Endodermal cell (in vitro differentiated cells): ENCODE measurements around the gene NOG. TPM values are rescaled to one million over a fixed set of nuclear protein-coding genes. Genes with fewer than 3 reads are reported as not detected.
A peak's percentile ranks its signal among the peaks of the same experiment; 100 is the strongest.

Source experiments
- DNase-seq: peaks from one replicate; pipeline ENCODE4 v3.0.0-alpha.2; 2017
- H3K27ac ChIP-seq: 2 replicates; pipeline ENCODE4 v1.5.1; 2013; ENCODE audit warnings: mild to moderate bottlenecking, low read depth, low read length, moderate library complexity
- H3K27me3 ChIP-seq: 2 replicates; pipeline ENCODE4 v1.6.1; 2013; ENCODE audit warnings: mild to moderate bottlenecking, low read length, moderate library complexity; ENCODE audit not compliant: insufficient read depth, control insufficient read depth, poor library complexity, severe bottlenecking
- H3K36me3 ChIP-seq: 2 replicates; pipeline ENCODE4 v1.7.0; 2013; ENCODE audit warnings: mild to moderate bottlenecking, low read length, moderate library complexity; ENCODE audit not compliant: control insufficient read depth, insufficient read depth
- H3K4me1 ChIP-seq: one replicate; pipeline ENCODE4 v1.7.0; 2013; ENCODE audit warnings: low read length; ENCODE audit not compliant: control insufficient read depth, insufficient read depth
- H3K4me3 ChIP-seq: 2 replicates; pipeline ENCODE4 v1.5.1; 2013; ENCODE audit warnings: mild to moderate bottlenecking, low read length, moderate library complexity
- H3K9ac ChIP-seq: 2 replicates; pipeline ENCODE4 v1.6.1; 2013; ENCODE audit warnings: mild to moderate bottlenecking, low read length, moderate library complexity; ENCODE audit not compliant: poor library complexity, severe bottlenecking; ENCODE audit errors: extremely low read depth
- H3K9me3 ChIP-seq: 2 replicates; pipeline ENCODE4 v1.6.1; 2013; ENCODE audit warnings: mild to moderate bottlenecking, low read length, moderate library complexity; ENCODE audit not compliant: control insufficient read depth
- H3K27ac Mint-ChIP-seq: 2 replicates; pipeline ENCODE4 v1.8.0; 2020; ENCODE audit warnings: mixed read lengths
- H3K27me3 Mint-ChIP-seq: 2 replicates; pipeline ENCODE4 v1.8.0; 2021; ENCODE audit warnings: mild to moderate bottlenecking, mixed read lengths; ENCODE audit not compliant: insufficient read depth
- H3K36me3 Mint-ChIP-seq: 2 replicates; pipeline ENCODE4 v1.8.0; 2020; ENCODE audit warnings: low read depth, mixed read lengths
- H3K4me1 Mint-ChIP-seq: 2 replicates; pipeline ENCODE4 v1.8.0; 2020; ENCODE audit warnings: mixed read lengths
- H3K4me3 Mint-ChIP-seq: 2 replicates; pipeline ENCODE4 v1.8.0; 2020; ENCODE audit warnings: mild to moderate bottlenecking, moderate library complexity, mixed read lengths
- H3K9me3 Mint-ChIP-seq: 2 replicates; pipeline ENCODE4 v1.8.0; 2020; ENCODE audit warnings: mild to moderate bottlenecking, mixed read lengths
- WGBS, 2 experiments: methylation state at CpG; one replicate each; pipeline versions ENCODE4 v1.1.5 to v1.1.7; 2013; ENCODE audit warnings: missing lambda C conversion rate in 2 of 2, mixed read lengths in 1 of 2; ENCODE audit not compliant: insufficient coverage in 1 of 2, insufficient read length in 1 of 2; 5-methylcytosine and 5-hydroxymethylcytosine counted together
- total RNA-seq, 2 donors: library from RNA; stranded (reverse); fragmentation: NEBNext Ultra II Directional in 1 of 2; extraction: Animal tissue kit (Norgen Biotek cat#: 25700) in 1 of 2; gene quantifications; 2 replicates in 1 of 2; 3 replicates in 1 of 2; pipeline ENCODE4 v1.2.1, GENCODE V29; 2021
- TF ChIP-seq, protein P1 (sequence below): fragments of 200-600 bp; sonication (generic); conservative IDR thresholded peaks from 2 replicates; pipeline ENCODE4 v1.5.0; 2021; ENCODE audit warnings: antibody characterized with exemption, mild to moderate bottlenecking

The NOG gene
- total RNA-seq, 2 donors from 2014 or later: 2.0 to 6.7 TPM

DNA sequence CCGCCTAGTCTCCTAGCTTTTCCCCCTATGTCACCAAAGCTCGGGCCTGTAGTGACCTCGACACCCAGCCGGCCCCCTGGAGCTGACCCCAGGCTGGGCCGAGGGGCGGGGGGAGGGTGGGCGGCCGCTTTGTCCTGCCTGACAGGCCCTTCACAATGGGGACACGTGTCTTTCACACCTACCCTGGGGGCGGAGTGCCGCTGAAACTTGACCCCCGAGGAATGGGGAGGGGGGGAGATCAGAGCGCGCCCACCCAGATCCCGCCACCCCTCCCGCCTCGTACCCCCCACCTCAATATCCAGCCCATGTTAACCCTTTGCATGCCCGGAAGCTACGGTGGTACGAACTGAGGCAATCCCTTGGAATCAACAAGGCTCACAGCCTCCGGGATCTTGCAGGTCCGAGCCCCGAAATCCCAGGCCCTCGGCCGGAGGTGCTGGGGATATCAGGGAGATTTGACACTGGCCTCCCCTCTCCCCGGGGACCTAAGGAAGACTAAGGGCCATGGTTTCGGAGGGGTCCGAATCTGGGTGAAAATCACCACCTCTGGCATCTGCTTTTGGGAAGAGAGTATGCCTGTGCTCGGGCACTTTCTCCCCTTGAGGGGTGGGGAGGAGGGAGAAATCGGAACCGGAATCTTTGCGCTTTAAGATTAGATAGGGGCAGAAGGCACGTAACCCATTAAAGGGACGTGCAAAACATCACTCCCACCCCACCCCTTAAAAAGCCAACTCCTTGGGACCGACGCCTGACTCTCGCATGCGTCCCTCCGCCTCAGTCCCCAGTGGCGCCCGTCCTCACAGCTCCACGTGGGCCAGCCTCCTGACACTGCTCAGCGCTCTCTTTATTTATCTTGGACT, 2.6 kb downstream of the NOG start:
- Histone ChIP-seq H3K27me3 (peaks cover 61% of the 10 kb centered on the region), H3K27ac (peak overlapping the region; percentile 73), H3K4me3 (peak overlapping the region; percentile 85), H3K9me3 (no peaks in the 10 kb centered on the region), H3K9ac (peak overlapping the region; percentile 41), H3K4me1 (no peaks in the 10 kb centered on the region), H3K36me3 (no peaks in the 10 kb centered on the region)
- H3K9me3 Mint-ChIP-seq: no peaks in the 10 kb centered on the region
- peak overlapping the region; percentile 64 for H3K4me3 Mint-ChIP-seq
- TF ChIP-seq, protein P1, sequence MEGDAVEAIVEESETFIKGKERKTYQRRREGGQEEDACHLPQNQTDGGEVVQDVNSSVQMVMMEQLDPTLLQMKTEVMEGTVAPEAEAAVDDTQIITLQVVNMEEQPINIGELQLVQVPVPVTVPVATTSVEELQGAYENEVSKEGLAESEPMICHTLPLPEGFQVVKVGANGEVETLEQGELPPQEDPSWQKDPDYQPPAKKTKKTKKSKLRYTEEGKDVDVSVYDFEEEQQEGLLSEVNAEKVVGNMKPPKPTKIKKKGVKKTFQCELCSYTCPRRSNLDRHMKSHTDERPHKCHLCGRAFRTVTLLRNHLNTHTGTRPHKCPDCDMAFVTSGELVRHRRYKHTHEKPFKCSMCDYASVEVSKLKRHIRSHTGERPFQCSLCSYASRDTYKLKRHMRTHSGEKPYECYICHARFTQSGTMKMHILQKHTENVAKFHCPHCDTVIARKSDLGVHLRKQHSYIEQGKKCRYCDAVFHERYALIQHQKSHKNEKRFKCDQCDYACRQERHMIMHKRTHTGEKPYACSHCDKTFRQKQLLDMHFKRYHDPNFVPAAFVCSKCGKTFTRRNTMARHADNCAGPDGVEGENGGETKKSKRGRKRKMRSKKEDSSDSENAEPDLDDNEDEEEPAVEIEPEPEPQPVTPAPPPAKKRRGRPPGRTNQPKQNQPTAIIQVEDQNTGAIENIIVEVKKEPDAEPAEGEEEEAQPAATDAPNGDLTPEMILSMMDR: no peak
- 0 to 2% methylated on average over 6 to 38 of the region's 43 CpGs for WGBS, 2 experiments
- no peaks in the 10 kb centered on the region for H3K36me3 Mint-ChIP-seq
- H3K27me3 Mint-ChIP-seq: peaks cover 76% of the 10 kb centered on the region
- H3K27ac Mint-ChIP-seq: peak overlapping the region; percentile 66
- DNase-seq: peak; percentile 92
- peaks cover 13% of the 10 kb centered on the region for H3K4me1 Mint-ChIP-seq

- Mint-ChIP-seq H3K27me3 (peaks cover 76% of the 10 kb centered on the region), H3K4me1 (peaks cover 13% of the 10 kb centered on the region), H3K27ac (peak overlapping the region; percentile 66), H3K9me3 (no peaks in the 10 kb centered on the region), H3K4me3 (peak overlapping the region; percentile 64), H3K36me3 (no peaks in the 10 kb centered on the region)
- DNase-seq: peak; percentile 88
- H3K9ac ChIP-seq: peak overlapping the region; percentile 41
- H3K27ac ChIP-seq: peak overlapping the region; percentile 60
- TF ChIP-seq, protein P1: no peak
- peak overlapping the region; percentile 87 for H3K4me3 ChIP-seq
- peaks cover 61% of the 10 kb centered on the region for H3K27me3 ChIP-seq
- WGBS, 2 experiments: 0 to 2% methylated on average over 13 to 34 of the region's 40 CpGs
- no peaks in the 10 kb centered on the region for H3K36me3 ChIP-seq
- H3K9me3 ChIP-seq: no peaks in the 10 kb centered on the region
- no peaks in the 10 kb centered on the region for H3K4me1 ChIP-seq
These were observed 3.4 kb downstream of the NOG start for GRCh38 chr17:56596691-56597494.

DNA sequence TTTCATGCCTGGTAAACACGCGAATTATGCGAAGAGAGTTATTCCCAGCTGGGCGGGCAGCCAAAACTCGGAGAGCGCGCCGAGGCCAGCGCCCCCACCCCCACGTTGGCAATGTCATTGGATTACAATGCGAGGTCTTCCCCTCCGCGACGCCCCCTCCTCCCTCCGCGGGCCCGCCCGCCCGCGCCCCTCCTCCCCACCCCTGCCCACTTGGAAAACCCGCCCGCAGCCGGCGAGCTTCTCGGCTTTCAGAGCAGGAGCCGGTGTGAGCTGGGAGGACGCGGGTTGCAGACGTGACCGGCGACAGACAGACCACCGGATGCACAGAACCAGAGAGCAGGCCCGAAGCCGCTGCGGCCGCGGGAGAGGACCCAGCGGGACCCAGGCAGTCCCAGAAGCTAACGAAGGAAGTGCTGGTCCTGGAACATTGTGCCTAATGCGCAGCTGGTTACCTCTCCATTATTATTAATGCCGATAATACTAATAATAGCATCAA, 4.0 kb downstream of the NOG start:
- H3K27me3 Mint-ChIP-seq: peaks cover 77% of the 10 kb centered on the region
- peak; percentile 85 for DNase-seq
- no peaks in the 10 kb centered on the region for H3K9me3 Mint-ChIP-seq
- H3K27ac Mint-ChIP-seq: no peak overlapping the region
- 0 to 3% methylated on average over 3 to 31 of the region's 41 CpGs for WGBS, 2 experiments
- peaks cover 13% of the 10 kb centered on the region for H3K4me1 Mint-ChIP-seq
- no peak overlapping the region for H3K9ac ChIP-seq
- H3K36me3 Mint-ChIP-seq: no peaks in the 10 kb centered on the region
- TF ChIP-seq, protein P1: no peak
- H3K27ac ChIP-seq: no peak overlapping the region
- H3K4me3 Mint-ChIP-seq: peak overlapping the region; percentile 64
- H3K27me3 ChIP-seq: peaks cover 62% of the 10 kb centered on the region
- peak overlapping the region; percentile 87 for H3K4me3 ChIP-seq
- no peaks in the 10 kb centered on the region for H3K4me1 ChIP-seq
- no peaks in the 10 kb centered on the region for H3K36me3 ChIP-seq
- no peaks in the 10 kb centered on the region for H3K9me3 ChIP-seq
